ENCODE measurements around the gene SDF4.

GRCh38 chr1:1279028-1279427, 47.2 kb upstream of the SDF4 start:
- TF ChIP-seq CTCF (IDR thresholded peaks at IDR 0.05 in 4 of 5, conservative IDR thresholded peaks at IDR 0.05 in 1 of 5) (no peak), POLR2A (IDR thresholded peaks at IDR 0.05) (no peak)

Measured in gastrocnemius medialis (tissue), 4 donors.